PC-3 (cell line): ENCODE results near the gene SEC61A2. TPM values are rescaled to one million over a fixed set of nuclear protein-coding genes. Genes with fewer than 3 reads are reported as not detected.
A peak's percentile ranks its signal among the peaks of the same experiment; 100 is the strongest.

ENCODE experiments used
- ATAC-seq: fragments of 200-7000 bp; cut with Tn5 transposase; 2 replicates; pipeline ENCODE4 v1.9.1; 2020; ENCODE audit warnings: mild to moderate bottlenecking, moderate library complexity
- BruUV-seq: library from RNA; stranded (reverse); fragments of 400-500 nt; replicated peaks from 2 replicates; lab custom pipeline; 2021; lab: Mats Ljungman, UMichigan
- CTCF ChIA-PET: fragments of 300-600 bp; sonication (Branson Sonifier 250); formaldehyde crosslinking; loops from one replicate; lab custom pipeline; 2022; ENCODE audit warnings: antibody characterized with exemption; lab: Charles Lee
- POLR2A ChIA-PET: fragments of 300-600 bp; sonication (Branson Sonifier 250); formaldehyde crosslinking; loops from one replicate; lab custom pipeline; 2022; ENCODE audit warnings: antibody characterized with exemption; ENCODE audit not compliant: unreplicated experiment; lab: Charles Lee
- DNase-seq: peaks from one replicate; pipeline ENCODE4 v3.0.0-alpha.2; 2015
- H2AFZ ChIP-seq: fragments of 300-600 bp; sonication (generic); 2 replicates; pipeline ENCODE4 v1.6.0; 2016; ENCODE audit warnings: antibody characterized with exemption, low read length
- H3F3A ChIP-seq: fragments of 300-600 bp; sonication (generic); one replicate; pipeline ENCODE4 v1.6.0; 2017; ENCODE audit warnings: antibody characterized with exemption, low read length, control low read depth, mild to moderate bottlenecking; ENCODE audit not compliant: unreplicated experiment
- H3K27ac ChIP-seq: fragments of 300-600 bp; sonication (generic); 2 replicates; pipeline ENCODE4 v1.5.1; 2016; ENCODE audit warnings: mild to moderate bottlenecking, low read length
- H3K27me3 ChIP-seq: fragments of 300-600 bp; sonication (generic); 2 replicates; pipeline ENCODE4 v1.6.1; 2016; ENCODE audit warnings: low read length, mixed read lengths
- H3K36me3 ChIP-seq: fragments of 300-600 bp; sonication (generic); 2 replicates; pipeline ENCODE4 v1.6.1; 2016; ENCODE audit warnings: low read depth, mixed run types, low read length, mixed read lengths
- H3K4me1 ChIP-seq: fragments of 300-600 bp; sonication (generic); 2 replicates; pipeline ENCODE4 v1.5.1; 2016; ENCODE audit warnings: low read length; ENCODE audit not compliant: insufficient read depth
- H3K4me2 ChIP-seq: fragments of 300-600 bp; sonication (generic); 2 replicates; pipeline ENCODE4 v1.6.0; 2016; ENCODE audit warnings: low read length
- H3K4me3 ChIP-seq: fragments of 300-600 bp; sonication (generic); 2 replicates; pipeline ENCODE4 v1.5.1; 2016; ENCODE audit warnings: mild to moderate bottlenecking, low read length, mixed read lengths
- H3K79me2 ChIP-seq: fragments of 300-600 bp; sonication (generic); 2 replicates; pipeline ENCODE4 v1.6.1; 2017; ENCODE audit warnings: low read length, mixed read lengths
- H3K9ac ChIP-seq: fragments of 300-600 bp; sonication (generic); 2 replicates; pipeline ENCODE4 v1.6.0; 2016; ENCODE audit warnings: mild to moderate bottlenecking, low read length
- H3K9me2 ChIP-seq: fragments of 300-600 bp; sonication (generic); replicated peaks from 2 replicates; pipeline ENCODE4 v1.6.1; 2016; ENCODE audit warnings: mixed run types, low read length, mixed read lengths
- H3K9me3 ChIP-seq: fragments of 300-600 bp; sonication (generic); 2 replicates; pipeline ENCODE4 v1.6.1; 2016; ENCODE audit warnings: low read length, mixed read lengths
- H4K20me1 ChIP-seq: fragments of 300-600 bp; sonication (generic); 2 replicates; pipeline ENCODE4 v1.6.1; 2016; ENCODE audit warnings: low read length, mixed read lengths
- EZH2 ChIP-seq: fragments of 300-600 bp; sonication (generic); IDR thresholded peaks from one replicate; pipeline ENCODE4 v1.6.1; 2017; ENCODE audit warnings: antibody characterized with exemption, mild to moderate bottlenecking, low read length; ENCODE audit not compliant: unreplicated experiment
- EZH2phosphoT487 ChIP-seq: fragments of 300-600 bp; sonication (generic); IDR thresholded peaks from 2 replicates; pipeline ENCODE4 v1.6.1; 2018; ENCODE audit warnings: mild to moderate bottlenecking, antibody characterized with exemption, low read length, borderline replicate concordance
- intact Hi-C: fragments of 100-400 bp; cut with micrococcal nuclease; formaldehyde crosslinking; loops from 2 replicates; pipeline ENCODE4 v1.9.0; 2023
- microRNA-seq: library from miRNA; unstranded; fragments of <30 nt; microRNA quantifications from one replicate; pipeline ENCODE4 v1.1.0, GENCODE V29; 2020; ENCODE audit not compliant: unreplicated experiment
- total RNA-seq: library from RNA; depleted of rRNA; stranded (reverse); fragments of >200 nt; gene quantifications from 2 replicates; pipeline ENCODE4 v1.2.3, GENCODE V29; 2014; rRNA removed
- TF ChIP-seq, protein P1 (sequence below): fragments of 300-600 bp; sonication (generic); conservative IDR thresholded peaks from 2 replicates; pipeline ENCODE4 v1.5.1; 2017; ENCODE audit warnings: antibody characterized with exemption, low read depth, mild to moderate bottlenecking, low read length

The SEC61A2 gene
- total RNA-seq, 1 experiment from 2014 or later: 5.5 TPM

DNA sequence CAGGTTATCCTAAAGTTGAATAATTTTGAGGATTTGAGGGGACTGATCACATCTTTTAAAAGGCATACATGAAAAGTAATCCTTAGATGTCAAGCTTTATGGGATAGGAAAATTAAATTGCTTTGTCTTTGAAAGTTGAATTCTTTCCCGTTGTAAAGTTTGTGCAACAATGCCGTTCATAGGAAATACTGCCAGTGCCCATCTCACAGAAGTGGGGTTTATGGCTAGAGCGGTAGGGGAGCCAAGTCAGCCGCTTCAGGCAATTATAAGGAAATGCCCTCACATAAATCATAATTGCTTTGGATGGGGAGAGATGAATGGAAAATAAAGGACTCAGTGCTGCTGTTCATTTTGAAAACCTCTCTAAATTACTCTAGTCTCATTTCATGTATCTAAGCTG lies 84.6 kb downstream of the SEC61A2 start:
- ATAC-seq (no peak), DNase-seq (no peak)
- TF ChIP-seq EZH2phosphoT487 (no peak), EZH2 (no peak)
- TF ChIP-seq, protein P1, sequence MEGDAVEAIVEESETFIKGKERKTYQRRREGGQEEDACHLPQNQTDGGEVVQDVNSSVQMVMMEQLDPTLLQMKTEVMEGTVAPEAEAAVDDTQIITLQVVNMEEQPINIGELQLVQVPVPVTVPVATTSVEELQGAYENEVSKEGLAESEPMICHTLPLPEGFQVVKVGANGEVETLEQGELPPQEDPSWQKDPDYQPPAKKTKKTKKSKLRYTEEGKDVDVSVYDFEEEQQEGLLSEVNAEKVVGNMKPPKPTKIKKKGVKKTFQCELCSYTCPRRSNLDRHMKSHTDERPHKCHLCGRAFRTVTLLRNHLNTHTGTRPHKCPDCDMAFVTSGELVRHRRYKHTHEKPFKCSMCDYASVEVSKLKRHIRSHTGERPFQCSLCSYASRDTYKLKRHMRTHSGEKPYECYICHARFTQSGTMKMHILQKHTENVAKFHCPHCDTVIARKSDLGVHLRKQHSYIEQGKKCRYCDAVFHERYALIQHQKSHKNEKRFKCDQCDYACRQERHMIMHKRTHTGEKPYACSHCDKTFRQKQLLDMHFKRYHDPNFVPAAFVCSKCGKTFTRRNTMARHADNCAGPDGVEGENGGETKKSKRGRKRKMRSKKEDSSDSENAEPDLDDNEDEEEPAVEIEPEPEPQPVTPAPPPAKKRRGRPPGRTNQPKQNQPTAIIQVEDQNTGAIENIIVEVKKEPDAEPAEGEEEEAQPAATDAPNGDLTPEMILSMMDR: no peak
- ChIA-PET CTCF (no interaction called here), POLR2A (no interaction called here)
- H3K36me3 ChIP-seq: peaks cover 27% of the 10 kb centered on the region
- no peaks in the 10 kb centered on the region for H3K9me2 ChIP-seq
- no peaks in the 10 kb centered on the region for H3K27me3 ChIP-seq
- no peak overlapping the region for H3K9ac ChIP-seq
- H4K20me1 ChIP-seq: no peaks in the 10 kb centered on the region
- intact Hi-C loops: no loop called here
- H3K9me3 ChIP-seq: no peaks in the 10 kb centered on the region
- H3K4me1 ChIP-seq: no peaks in the 10 kb centered on the region
- no peak overlapping the region for H3K4me3 ChIP-seq
- H3F3A ChIP-seq: no peaks in the 10 kb centered on the region
- no peak overlapping the region for H3K4me2 ChIP-seq
- no peak overlapping the region for H3K27ac ChIP-seq
- H2AFZ ChIP-seq: no peak overlapping the region
- no TSS peak for BruUV-seq
- H3K79me2 ChIP-seq: peaks cover 3% of the 10 kb centered on the region; the same call in 1 of the 2 replicates

DNA sequence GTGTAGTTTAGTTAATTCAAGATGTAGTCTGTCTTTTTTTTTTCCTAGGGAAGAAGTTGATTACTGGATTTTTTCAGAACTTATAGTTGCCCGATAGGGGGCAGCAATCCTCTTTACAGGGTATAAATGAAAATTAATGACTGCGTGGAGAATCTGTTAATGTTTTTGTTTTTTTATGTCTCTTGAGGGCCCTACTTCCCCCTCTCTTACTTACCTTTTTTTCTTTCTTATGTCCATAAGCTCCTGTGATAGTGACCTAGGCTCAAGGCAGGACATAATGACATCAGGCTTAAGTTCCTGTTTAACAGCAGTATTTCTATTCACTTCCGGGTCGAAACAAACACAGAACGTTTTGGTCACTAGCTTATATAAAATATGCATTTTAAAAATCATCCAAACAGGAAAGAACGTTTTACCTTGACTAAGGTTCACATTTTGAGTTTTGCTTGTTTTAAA lies 85.3 kb downstream of the SEC61A2 start:
- Histone ChIP-seq H3K27ac (no peak overlapping the region), H3K36me3 (peaks cover 27% of the 10 kb centered on the region), H3K9ac (no peak overlapping the region), H3K79me2 (peaks cover 3% of the 10 kb centered on the region; the same call in 1 of the 2 replicates), H3K4me3 (no peak overlapping the region), H4K20me1 (no peaks in the 10 kb centered on the region), H3K9me3 (no peaks in the 10 kb centered on the region), H3K27me3 (no peaks in the 10 kb centered on the region), H3K9me2 (no peaks in the 10 kb centered on the region), H3K4me1 (no peaks in the 10 kb centered on the region), H3K4me2 (no peak overlapping the region), H3F3A (no peaks in the 10 kb centered on the region), H2AFZ (no peak overlapping the region)
- POLR2A ChIA-PET: no interaction called here
- BruUV-seq: no TSS peak
- intact Hi-C loops: no loop called here
- peak; percentile 28 for DNase-seq
- no peak for TF ChIP-seq EZH2
- TF ChIP-seq, protein P1: peak; percentile 68
- CTCF ChIA-PET: no interaction called here
- no peak for ATAC-seq

Small RNAs within 50 kb of the gene (microRNA-seq; reads per million reads assigned to microRNA genes)
- gene MIR548AK: not detected

Other genes with a start within 250 kb of the SEC61A2 start
- 10.4 and 12.0 TPM in 2 replicates for gene UPF2, start 86.9 kb upstream of the SEC61A2 start, total RNA-seq
- 8.1 and 18.7 TPM in 2 replicates for gene DHTKD1, start 60.7 kb upstream of the SEC61A2 start, total RNA-seq
- 39.3 and 57.0 TPM in 2 replicates for gene NUDT5, start 66.2 kb downstream of the SEC61A2 start, total RNA-seq
- 74.2 and 110 TPM in 2 replicates for gene CDC123, start 66.5 kb downstream of the SEC61A2 start, total RNA-seq
- gene CAMK1D, start 219.9 kb downstream of the SEC61A2 start, total RNA-seq: 1.3 and 2.1 TPM in 2 replicates